ENCODE measurements around the gene PRR14L.

PRR14L gene

DNA sequence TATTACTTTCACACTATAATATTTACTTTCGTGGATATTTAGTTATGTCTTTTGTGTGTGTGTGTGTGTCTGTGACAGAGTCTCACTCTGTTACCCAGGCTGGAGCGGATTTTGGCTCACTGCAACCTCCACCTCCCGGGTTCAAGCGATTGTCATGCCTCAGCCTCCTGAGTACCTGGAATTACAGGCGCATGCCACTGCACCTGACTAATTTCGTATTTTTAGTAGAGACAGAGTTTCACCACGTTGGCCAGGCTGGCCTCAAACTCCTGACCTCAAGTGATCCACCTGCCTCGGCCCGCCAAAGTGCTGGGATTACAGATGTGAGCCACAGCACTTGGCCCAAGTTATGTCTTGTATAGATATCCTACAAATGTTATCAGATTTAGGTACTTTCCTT lies 97.8 kb downstream of the PRR14L start:
- Histone ChIP-seq H3K27ac (no peak overlapping the region), H3K4me3 (no peak overlapping the region)

- no peak overlapping the region for H3K27ac ChIP-seq
- H3K4me3 ChIP-seq = no peak overlapping the region
Measured at GRCh38 chr22:31651664-31652063, 98.3 kb downstream of the PRR14L start.

DNA sequence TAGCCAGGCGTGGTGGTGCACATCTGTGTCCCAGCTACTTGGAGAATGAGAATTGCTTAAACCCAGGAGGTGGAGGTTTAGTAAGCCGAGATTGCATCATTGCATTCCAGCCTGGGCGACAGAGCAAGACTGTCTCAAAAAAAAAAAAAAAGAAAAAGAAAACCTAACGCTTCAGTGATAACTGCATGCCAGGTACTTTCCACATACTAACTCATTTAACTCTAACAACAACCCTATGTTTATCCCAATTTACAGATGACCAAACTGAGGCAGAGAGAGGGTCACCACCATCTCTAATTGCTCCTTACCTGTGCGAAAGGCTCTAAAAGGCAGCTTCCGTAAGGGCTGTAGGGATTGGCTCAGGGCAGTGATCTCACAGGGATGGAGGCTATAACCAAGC lies 99.5 kb downstream of the PRR14L start:
- peak overlapping the region in 2 of 21 experiments; percentile 20 to 60 for H3K27ac ChIP-seq
- H3K4me3 ChIP-seq = no peak overlapping the region

- Histone ChIP-seq H3K4me3 (no peak overlapping the region), H3K27ac (peak overlapping the region in 6 of 21 experiments; percentile 15 to 53 (median 25))
Measured at GRCh38 chr22:31647523-31648320, 102.2 kb downstream of the PRR14L start.

GRCh38 chr22:31647066-31647465 lies 102.9 kb downstream of the PRR14L start:
- peak overlapping the region in 7 of 21 experiments; percentile 15 to 67 (median 38) for H3K27ac ChIP-seq

GRCh38 chr22:31646186-31647019 lies 103.5 kb downstream of the PRR14L start:
- H3K27ac ChIP-seq = peak overlapping the region in 10 of 21 experiments; percentile 15 to 67 (median 40)
- no peak overlapping the region for H3K4me3 ChIP-seq

More at GRCh38 chr22:31647066-31647465, 102.9 kb downstream of the PRR14L start:
- no peak overlapping the region for H3K4me3 ChIP-seq

GRCh38 chr22:31639436-31640039 lies 110.4 kb downstream of the PRR14L start:
- H3K27ac ChIP-seq = peak overlapping the region in 10 of 21 experiments; percentile 1 to 90 (median 24)
- no peak overlapping the region for H3K4me3 ChIP-seq

DNA sequence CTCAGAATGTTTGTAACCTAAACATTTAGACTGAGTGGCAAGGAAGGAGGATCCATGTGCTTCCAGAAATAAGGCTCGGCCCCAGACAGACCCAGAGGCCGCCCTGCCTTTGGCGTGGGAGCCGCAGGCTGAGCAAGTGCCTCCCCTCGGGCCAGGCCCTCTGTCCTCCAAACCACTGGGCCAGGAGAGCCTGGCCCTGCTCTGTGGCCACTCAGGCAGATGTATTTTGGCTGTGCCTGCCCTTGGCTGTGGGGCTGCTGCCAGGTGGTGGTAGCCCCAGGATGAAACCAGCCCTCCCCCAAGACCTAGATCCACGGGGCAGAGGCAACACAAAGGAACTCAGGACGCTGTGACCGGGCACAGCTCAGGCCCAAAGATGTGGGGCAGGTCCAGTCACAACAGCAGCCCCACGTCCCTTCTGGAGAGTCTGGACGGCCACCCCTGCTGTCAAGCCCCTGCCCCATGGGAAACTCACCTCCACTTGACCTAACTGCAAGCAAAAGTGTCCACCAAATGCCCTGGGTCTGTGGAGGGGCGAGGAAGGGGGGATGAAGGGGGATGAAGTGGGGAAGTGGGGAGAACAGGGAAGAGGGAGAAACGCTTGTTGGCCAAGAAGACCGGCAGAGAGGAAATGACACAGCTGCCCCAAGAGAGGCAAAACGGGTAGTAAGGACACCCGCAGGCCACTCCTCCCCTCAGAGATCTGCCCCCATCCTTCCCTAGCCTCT lies 111.9 kb downstream of the PRR14L start:
- Histone ChIP-seq H3K4me3 (peak overlapping the region in 5 of 7 experiments; percentile 1 to 28 (median 27)), H3K27ac (peak overlapping the region in 20 of 21 experiments; percentile 42 to 90 (median 74))

DNA sequence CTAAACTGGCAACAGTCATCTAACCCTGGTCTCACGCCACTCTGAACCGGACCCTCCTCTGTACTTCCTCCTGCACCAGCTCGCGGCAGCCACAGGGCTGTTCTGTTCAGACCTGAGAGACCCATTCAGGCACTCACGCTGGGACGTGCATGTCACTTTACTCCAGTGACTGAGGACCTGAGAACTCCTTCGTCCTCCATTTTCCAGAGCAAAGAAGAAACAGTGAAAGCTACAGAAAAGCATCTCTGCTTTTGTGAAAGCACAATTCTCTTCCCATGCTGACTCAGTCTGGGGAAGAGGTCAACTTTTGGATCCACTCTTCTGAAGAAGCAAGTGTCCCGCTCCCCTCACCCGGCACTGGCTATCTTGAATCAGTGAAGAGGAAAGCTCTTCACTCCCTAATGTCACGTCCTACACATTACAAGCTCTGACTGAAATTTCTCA lies 112.5 kb downstream of the PRR14L start:
- peak overlapping the region in 19 of 21 experiments; percentile 50 to 90 (median 75) for H3K27ac ChIP-seq
- H3K4me3 ChIP-seq = peak overlapping the region in 5 of 7 experiments; percentile 1 to 28 (median 27)

DNA sequence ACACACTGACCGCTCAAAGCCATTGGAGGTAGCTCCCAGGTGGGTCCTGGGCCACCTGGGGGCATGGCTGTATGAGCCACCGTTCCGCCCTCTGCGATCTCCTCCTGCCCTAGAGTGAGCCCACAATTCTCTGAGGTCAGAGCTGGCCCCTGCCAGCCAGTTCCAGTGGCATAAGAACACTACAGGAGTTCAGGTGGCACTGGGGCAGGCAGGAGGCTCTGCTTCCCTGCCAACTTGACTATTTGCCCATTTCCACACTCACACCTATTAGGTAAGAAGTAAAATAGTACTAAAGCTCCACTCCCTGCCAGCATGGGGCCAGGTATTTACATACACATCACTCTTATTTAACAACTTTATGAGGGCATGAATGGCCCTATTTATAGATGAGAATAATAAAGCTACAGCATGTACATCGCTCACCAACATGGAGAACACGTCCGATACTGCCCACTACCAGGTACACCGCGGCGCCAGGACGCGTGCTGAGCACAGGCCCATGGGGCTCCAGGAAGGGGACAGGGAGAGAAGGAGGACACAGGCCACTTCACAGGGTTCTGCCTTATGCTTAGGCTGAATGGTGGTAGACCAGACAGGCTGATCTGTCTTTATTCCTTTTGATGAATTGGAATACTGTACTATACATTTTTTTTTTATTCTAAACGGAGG lies 114.2 kb downstream of the PRR14L start:
- H3K27ac ChIP-seq = peak overlapping the region in 2 of 21 experiments; percentile 15 to 19
- H3K4me3 ChIP-seq = no peak overlapping the region

DNA sequence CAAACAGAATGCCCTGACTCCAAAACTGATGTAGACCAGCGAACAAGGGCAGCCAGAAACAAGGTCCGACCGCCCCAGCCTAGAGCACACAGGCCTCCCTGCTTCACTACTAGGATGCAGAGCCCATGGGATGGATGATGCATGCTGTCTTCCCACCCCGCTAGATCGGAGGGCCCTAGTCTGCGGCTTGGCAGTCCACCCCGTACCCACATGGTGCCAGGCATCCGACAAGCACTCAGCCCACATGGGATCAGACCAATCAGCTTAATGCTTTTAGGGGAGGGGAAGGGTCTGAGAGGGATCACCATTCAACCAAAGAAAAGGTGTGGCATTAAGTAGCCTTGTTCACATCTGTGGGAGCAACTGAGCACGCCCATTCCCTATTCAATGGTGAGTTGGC lies 118.5 kb downstream of the PRR14L start:
- peak overlapping the region in 4 of 7 experiments; percentile 59 to 82 (median 62) for H3K4me3 ChIP-seq
- H3K27ac ChIP-seq = peak overlapping the region in 20 of 21 experiments; percentile 77 to 95 (median 92)
